ENCODE data around the gene RGS16. TPM values are rescaled to one million over a fixed set of nuclear protein-coding genes. Genes with fewer than 3 reads are reported as not detected.
"Not testable (repeated sequence)": the region's sequence is repeated elsewhere in the genome, so short reads cannot be mapped to it uniquely, and the experiment has no call there.

RGS16 gene, protein sequence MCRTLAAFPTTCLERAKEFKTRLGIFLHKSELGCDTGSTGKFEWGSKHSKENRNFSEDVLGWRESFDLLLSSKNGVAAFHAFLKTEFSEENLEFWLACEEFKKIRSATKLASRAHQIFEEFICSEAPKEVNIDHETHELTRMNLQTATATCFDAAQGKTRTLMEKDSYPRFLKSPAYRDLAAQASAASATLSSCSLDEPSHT
- under 0.01 TPM in 1 of 2 replicates, not detected in the other for total RNA-seq

DNA sequence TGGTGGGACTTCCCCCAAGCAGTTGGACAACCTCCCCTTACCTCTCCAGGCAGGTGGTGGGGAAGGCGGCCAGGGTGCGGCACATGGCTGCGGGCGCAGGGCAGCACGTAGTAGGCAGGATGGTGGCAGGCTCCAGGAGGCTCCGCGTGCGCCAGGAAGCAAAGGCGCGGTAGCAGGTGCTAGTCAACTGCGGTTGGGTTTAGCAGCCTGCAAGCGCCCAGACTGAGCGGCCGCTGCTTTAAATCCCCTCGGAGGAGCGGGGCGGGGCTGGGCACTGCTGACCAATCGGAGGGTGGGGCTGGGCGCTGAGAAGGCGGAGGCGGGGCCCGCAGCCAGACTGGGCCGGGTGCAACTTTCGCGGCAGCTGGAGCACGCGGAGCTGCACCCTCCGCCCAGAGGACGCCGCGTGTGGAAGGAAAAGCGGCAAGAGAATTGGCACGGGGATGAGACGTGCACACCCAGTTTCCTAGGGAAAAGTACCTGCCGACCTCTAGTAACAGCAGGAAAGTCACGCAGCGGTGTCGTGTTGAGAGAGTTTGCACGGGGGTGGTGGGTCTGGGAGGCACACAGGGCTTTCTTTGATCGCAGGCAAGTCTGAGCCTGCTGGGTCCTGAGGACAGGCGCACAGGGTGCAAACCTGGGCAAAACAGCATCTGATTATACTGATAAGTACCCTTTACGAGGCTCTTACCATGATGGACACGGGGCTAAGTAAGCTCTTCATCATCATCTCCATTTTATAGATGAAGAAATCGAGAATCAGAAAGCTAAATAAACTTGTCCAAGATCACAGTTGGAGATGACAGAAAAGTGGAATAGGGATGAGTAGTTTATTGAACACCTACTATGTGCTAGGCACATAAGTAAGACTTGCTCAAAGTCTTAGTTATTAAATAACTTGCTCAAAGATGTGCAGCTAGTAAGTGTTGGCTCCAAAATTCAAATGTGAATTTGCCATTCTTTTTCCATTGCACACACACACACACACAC is at the start of gene RGS16:
RGS16 (minus strand) TSS at position 215 of the 990 bp plus-strand sequence; CDS start at position 85, 130 bp downstream.
- no peak for DNase-seq (ENCODE audit: low read depth, low spot score)

DNA sequence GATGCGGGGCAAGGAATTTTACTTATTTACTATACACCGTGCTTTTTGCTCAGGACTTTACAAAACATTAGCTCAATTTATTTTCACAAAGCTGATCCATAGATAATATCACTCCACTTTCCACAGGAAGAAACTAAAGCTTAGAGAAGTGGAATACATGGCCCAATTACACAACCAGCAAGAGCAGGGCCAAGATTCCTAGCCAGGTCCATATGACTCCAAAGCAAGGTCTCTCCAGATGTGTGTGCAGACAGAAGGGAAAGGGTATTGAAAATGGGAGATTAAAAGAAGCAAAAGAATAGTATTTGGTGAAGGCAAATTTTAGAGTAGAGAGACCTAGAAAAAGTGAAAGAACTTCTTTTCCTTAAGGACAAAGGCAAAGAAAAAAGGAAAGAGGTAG is 49.8 kb upstream of the RGS16 start:
- DNase-seq (ENCODE audit: low read depth, low spot score) = no peak

DNA sequence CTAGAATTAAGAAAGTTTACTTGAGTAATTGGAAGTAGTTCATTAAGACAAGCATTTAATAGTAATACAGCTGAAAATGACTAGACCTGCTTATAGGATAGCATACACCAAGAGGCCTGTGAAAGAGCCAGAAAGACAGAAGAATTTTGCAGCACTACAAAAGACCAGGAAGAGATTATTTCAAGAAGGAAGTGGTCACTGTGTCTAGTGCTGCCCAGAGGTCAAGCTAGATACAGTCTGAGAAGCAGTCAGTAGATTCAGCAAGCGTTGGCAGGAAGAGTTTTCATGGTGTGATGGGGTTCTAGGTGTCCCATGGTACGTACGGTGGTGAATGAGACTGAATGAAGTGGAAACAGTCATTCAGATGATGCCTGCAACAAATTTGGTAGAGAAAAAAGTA is 48.7 kb upstream of the RGS16 start:
- DNase-seq (ENCODE audit: low read depth, low spot score) = no peak

DNA sequence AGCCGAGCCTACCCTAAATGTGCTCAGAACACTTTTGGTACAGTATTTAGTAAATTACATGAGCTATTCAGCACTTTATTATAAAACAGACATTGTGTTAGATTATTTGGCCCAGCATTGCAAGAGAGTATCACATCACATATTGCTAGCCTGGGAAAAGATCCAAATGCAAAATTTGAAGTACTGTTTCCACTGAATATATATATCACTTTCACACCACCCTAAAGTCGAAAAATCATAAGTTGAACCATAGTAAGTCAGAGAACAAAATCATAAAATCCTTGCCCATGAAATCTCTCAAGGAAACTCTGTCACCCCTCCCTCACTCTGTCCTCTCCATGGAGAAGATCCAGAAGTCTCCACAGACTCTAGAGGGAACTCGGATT is 47.1 kb upstream of the RGS16 start:
- no peak for DNase-seq (ENCODE audit: low read depth, low spot score)

DNA sequence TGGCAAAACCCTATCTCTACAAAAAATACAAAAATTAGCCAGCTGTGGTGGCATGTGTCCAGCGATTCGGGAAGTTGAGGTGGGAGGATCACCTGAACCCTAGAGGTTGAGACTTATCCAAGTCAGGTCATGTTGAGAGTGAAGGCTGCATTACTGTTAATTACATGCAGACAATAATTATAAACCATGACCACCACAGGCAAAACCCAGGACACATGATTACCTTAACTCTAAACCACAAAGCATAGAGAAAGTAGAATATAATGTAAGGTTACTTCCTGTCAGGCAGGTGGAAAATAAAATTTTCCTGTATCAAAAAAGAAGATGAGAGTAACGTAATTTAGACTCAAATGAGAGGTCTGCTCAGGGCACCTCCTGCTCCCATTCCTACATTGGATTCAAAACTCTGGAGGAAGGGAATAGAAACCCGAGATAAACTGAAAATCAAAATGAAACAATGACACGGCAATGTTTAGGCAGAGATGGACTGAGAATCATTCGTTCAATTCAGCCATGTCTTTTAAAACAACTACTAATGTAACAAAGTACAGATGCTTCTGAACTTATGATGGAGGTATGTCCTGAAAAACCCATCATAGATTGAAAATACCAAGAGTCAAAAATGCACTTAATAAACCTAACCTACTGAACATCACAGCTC is 46.6 kb upstream of the RGS16 start:
- DNase-seq (ENCODE audit: low read depth, low spot score) = no peak

DNA sequence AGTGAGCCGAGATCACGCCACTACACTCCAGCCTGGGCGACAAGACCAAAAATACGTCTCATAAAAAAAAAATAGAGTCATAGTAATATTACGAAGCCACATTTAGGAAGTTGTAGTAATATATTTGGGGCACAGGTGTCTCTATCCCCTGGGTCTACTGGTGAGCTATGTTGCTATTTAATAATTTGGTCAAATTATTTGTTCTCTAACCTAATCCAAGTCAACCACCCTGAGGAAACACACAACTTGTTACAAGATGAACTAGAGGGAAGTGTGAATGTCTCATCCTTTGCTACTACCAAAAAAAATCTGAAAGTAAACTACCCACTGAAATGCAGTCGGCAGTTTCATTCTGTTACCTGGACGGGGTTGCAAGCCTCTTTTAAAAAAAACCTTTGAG is 44.9 kb upstream of the RGS16 start:
- no peak for DNase-seq (ENCODE audit: low read depth, low spot score)

DNA sequence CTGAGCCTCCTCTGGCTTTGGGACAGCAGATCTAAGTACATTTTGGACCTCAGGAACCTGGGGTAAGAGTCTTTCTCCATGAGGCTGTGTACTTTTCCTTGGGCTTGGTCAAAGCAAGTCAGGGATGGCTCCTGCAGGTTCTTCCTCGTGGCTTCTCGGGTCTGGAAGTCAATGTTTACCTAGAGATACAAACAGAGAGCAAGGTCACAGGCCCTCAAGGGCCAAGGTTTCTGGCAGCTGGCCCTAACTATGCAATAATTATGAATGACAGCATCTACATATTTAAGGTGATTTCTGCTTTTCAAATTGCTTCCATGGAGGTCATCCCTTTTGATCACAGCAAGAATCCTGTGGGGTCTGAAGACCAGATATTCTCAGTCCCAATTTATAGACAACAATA is 42.5 kb upstream of the RGS16 start:
- DNase-seq (ENCODE audit: low read depth, low spot score) = no peak

DNA sequence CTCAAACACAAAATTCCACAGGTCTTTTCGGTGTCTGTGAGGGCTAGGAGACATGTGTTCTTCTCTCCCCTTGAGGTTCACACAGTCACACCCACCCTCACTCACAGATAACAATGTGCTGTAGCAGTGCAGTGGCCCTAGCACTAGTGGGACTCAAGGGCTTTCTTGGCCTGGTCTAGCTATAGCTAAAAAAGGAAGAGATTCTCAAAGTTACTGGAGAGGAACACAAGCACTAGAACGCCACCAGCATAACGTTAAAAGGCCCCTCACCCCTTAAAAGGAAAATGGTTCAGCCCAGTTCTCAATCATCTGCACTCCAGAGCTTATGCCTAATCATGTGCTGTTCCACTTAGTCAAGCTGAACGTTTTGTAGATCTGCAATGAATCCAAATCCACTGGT is 40.7 kb upstream of the RGS16 start:
- no peak for DNase-seq (ENCODE audit: low read depth, low spot score)

DNA sequence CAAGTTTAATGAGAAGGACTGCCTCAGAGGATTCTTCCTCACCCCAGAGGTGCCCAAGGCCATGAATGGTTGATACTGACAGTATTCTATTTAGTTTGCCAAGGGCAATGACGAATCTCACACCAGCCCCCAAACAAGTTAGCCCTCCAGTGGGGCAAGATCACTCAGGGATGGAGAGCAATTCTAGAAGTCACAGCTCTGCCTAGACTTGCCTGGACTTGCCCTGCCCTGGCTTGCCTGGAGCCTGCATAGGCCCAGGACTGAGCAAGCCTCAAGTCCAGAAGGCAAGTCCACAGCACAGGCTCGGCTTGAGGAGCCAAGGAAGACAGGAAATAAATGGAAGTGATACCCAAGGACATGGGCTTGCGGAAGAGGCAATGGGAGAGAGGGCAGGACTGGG is 39.5 kb upstream of the RGS16 start:
- no peak for DNase-seq (ENCODE audit: low read depth, low spot score)

DNA sequence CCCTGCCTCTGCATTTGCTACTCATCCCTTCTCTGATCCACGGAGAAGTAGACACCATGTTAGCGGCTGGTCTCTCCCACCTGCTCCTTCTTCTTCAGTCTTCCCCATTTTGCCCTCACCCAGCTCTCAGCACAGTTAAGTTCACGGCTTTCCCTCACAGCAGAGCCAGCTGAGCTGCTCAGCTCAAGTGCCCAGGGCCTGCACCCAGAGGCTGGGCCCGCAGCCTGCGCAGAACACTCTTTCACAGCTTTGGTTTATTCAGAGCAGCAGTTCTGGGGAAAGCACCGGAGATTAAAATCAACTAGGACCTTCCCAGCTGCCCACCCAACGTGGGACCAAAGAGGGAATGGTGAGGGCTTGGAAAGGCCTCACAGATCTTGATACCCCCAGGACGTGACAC is 38.3 kb upstream of the RGS16 start:
- no peak for DNase-seq (ENCODE audit: low read depth, low spot score)

DNA sequence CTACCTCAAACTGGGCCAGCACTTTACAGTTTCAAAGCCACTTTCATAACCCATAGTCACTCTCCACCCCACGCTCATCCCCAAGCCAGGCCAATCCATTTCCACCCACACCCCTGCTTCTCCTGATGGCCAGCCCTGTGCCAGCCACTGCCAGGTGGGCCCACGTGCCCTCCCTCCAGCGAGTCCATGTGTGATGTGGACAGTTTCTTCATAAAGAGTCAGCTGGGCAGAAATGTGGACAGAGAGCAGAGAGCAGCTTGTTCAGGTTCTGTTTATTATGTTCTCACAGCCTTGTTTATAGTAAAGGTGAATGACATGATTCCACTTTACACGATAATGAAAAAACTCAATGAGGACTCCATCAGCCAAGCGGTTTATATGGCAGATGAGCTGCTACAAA is 37.4 kb upstream of the RGS16 start:
- DNase-seq (ENCODE audit: low read depth, low spot score) = no peak

DNA sequence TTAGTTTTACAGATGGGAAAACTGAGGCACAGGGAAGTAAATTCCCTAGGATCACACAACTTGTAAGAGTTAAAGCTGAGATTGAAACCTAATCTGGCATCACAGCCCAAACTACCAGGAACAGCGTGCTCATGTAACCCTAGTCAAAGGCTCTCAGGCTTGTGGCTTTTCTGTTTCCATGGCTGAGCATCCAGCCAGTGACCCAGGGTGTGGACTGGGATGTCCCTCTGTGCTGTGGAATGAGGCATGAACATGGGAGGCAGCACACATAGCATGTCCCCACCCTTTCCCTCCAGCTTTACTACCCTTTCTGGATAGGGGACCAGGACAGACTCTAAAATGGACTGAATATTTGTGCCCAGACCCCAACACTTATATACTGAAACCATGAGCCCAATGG is 35.1 kb upstream of the RGS16 start:
- no peak for DNase-seq (ENCODE audit: low read depth, low spot score)

DNA sequence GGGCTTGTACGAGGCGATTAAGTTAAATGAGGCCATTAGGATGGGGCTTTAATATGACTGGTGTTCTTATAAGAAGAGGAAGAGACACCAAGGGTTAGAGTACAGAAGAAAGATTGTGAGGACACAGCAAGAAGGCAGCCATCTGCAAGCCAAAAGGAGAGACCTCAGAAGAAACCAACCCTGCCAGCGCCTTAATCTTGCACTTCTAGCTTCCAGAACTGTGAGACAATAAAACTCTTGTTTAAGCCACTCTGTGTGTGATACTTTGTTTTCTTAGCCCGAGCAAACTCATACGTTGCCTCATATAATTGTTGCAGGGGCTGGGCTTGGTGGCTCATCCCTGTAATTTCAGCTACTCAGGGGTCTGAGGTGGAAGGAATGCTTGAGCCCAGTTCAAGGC is 33.6 kb upstream of the RGS16 start:
- DNase-seq (ENCODE audit: low read depth, low spot score) = no peak

DNA sequence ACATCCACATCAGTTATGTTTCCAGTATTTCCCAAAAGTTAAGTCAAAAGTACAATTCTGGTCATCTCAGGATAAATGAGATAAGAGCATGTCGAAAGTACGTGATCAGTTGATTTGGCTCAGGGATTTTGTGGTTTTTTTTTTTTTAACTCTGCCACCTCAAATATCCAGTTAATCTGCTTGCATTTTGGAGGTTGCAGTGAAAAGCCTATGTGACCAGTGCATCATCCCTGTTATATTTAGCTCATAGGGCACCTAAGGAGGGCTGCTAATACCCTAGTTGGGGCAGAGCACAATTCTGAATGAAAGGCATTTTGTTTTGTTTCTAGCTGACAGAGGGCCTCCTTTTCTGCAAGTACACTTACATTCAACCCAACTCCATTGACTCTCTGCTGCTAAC is 31.7 kb upstream of the RGS16 start:
- no peak for DNase-seq (ENCODE audit: low read depth, low spot score)

DNA sequence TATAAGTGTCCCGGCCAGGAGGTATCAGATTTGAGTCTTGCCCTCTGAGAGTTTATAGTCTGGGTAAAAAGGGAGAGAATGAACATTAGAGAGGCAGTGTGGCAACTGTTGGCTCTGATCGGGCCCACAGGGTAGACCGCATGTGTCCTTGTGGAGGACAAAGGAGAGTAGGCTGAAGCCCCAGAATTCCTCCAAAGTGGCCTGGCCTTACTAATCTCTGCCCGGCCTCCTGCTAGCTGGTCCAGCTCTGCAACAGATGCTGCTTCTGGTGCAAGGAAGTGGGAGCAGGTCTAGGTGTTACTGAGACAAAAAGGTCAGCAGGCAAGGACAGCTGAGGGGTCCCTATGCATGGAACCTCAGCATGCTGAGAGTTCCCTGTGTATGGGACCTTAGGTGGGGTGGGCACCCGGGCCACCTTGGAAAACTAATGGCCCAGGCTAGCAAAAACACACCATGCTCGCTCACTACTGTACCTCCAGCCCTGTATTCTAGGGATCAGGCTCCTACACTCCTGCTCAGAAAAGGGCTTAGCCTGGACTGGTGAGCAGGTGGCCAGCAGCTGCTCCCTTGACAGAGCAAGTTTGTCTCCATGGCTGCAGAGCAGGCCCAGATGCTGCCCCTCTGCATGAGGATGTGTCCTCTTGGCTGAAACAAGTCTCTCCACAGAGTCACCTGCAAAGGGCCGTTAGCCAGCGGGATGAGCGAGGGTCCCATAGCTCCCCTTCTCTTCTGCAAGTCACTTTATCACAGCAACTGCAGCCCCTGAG is 30.3 kb upstream of the RGS16 start:
- DNase-seq (ENCODE audit: low read depth, low spot score) = no peak

DNA sequence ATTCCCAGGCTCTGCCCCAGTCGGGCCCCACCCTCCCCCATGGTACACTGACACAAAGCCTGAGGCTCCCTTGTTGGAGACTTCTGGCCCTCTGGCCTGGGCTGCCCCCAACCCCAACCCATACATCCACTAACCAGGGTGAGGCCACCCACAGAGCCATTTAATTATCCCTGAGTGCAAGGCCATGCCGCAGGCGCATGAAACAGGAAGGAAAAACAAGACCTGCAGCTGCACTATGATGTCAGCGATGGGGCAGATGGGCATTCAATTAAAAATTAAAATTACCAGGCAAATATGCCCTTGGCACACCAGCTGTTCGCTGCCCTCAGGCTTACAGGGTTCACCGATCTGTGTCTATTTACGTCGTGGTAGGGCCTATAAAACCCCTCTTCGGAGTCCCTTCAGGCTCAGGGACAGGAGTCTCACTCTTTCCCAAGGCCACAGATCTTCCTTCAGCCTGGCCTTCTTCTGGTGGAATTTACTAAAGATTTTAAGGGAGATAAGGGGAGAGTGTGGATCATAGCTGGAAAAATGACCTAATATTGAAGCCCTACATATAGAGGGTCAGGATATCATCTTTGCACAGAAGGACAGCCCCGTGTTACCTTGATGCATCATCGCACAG is 29.6 kb upstream of the RGS16 start:
- no peak for DNase-seq (ENCODE audit: low read depth, low spot score)

DNA sequence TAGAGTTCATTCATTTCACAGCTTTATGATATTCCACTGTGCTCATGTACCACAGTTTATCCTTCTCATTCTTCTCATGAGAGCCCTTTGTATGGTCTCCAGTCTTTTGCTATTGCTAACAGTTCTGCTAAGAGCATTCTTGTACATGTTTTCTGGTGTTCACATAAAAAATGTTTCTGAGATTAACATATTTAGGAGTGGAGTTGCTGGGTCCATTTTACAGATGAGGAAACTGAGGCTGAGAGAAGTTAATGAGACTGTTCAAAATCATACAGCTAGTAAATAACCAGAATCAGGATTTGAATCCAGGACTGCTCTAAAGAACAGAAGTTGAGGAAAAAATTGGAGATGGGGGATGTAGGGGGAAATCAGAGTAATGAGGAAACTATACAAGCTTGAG is 28.8 kb upstream of the RGS16 start:
- no peak for DNase-seq (ENCODE audit: low read depth, low spot score)

DNA sequence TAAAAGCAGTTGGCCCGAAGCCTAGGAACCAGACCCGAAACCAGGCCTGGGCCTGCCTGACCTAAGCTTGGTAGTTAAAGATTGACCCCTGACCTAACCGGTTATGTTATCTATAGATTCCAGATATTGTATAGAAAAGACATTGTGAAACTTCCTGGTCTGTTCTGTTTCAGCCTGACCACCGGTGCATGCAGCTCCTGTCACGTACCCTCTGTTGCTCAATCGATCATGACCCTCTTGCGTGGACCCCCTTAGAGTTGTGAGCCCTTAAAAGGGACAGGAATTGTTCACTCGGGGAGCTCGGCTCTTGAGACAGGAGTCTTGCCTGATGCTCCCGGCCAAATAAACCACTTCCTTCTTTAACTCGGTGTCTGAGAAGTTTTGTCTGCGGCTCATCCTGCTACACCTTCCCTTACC is 28.3 kb upstream of the RGS16 start:
- not testable (repeated sequence) for DNase-seq (ENCODE audit: low read depth, low spot score)

DNA sequence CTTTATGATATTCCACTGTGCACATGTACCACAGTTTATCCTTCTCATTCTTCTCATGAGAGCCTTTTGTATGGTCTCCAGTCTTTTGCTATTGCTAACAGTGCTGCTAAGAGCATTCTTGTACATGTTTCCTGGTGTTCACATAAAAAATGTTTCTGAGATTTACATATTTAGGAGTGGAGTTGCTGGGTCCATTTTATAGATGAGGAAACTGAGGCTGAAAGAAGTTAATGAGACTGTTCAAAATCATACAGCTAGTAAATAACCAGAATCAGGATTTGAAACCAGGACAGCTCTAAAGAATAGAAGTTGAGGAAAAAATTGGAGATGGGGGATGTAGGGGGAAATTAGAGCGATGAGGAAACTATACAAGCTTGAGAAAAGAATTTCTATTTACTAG is 27.8 kb upstream of the RGS16 start:
- DNase-seq (ENCODE audit: low read depth, low spot score) = no peak

DNA sequence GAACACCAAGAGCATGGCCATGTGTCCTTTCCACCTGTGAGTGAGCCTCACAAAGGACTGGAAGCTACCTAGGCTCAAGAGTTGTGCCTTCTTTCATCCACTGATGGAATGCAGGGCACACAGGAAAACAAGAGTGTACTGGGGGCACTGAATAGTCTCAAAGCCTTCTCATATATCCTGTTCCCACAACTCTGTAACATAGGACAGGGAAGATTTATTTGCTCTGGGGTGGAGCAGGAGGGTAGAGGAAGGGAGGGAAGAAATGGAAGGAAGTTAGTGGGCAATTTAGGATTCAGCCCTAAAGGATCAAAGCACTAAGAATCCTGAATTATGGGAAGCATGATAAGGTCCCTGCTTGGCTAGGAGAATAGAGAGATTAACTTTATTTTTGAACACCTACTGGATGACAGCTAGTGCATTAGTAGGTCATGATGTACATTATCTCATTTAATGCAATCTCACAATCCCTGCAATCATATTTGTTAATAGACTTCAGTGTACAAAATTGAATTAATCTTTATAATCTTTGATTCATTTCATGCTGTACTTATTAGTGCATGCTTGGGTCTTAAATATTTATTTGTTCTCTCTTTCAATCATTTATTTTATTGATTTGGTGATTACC is 27.0 kb upstream of the RGS16 start:
- DNase-seq (ENCODE audit: low read depth, low spot score) = no peak

DNA sequence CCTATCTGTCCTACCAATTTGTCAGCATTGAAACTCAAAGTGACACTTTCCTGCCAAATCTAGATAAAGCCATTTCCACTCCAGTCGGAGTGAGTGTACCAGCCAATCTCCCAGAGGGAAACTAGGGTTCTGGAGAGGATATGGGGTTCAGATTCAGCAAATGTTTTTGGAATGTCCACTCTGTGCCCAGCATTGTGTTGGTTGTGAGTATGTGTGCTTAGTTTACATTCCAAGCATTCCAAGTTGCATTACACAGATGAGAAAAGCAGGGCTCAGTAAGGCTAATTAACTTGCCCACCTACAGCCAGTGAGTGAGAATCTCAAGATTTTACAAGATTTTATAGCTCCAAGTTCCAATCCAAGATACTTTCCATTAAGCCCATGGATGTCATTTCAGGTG is 26.4 kb upstream of the RGS16 start:
- no peak for DNase-seq (ENCODE audit: low read depth, low spot score)
